Stimulated activated CD8-positive, alpha-beta memory T cell treated with anti-CD3 and anti-CD28 coated beads, Interleukin-4, amount 100 ng/mL, for 24 hours (primary cell): ENCODE data around the gene PEX14.
"Not testable (repeated sequence)": the region's sequence is repeated elsewhere in the genome, so short reads cannot be mapped to it uniquely, and the experiment has no call there.

Experiments used
- DNase-seq: peaks from one replicate; pipeline ENCODE4 v3.0.0-alpha.2; 2020; ENCODE audit warnings: low read depth

The PEX14 gene

DNA sequence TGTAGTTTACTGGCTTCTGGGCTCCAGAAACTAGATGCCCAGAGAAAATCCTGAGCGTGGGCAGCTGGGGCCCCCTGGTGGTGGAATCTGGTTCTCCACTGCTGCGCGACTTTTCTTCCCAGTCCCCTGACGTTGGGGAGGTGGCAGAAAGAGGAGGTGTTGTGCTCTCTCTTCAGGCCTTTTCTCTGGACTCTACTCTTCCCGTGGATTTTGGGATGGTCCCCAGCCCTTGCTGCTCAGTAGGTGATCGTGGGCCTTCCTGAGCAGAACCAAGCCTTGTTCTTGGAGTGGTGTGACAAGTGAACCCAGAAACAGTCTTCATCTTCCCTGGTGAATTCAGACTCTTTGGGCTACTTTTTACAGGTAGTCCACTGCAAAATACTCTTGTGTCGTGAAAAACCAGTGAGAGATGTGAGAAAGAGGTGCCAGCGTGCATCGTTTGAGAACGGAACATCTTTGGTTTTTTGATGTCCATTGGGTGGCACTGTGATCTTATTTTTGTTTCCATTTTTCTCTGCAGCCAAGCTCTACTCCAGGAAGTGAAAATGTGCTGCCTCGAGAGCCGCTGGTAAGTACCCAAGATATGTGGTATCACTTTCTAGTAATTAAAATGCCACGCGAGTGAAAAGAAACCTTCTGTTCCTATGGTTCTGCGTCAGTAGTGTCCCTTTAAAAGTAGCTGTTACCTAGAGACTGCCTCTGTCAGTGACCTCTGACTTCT lies 20.2 kb downstream of the PEX14 start:
- peak; percentile 70 for DNase-seq

DNA sequence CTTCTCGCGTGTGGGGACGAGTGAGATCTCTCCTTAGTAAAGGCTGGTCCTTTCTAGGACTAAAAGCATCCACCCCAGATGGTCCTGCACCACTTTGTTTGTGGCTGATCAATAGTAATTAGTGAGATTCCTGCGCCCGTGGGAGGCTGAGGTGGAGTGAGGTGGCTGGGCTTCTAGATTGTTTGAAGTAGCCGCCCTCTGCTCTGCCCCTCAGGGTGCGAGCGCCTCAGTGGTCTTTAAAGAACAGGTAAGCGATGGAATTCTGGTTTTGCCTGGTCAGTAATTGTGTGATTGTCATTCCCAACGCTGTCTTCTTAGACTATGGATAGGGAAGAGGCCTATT lies 20.7 kb downstream of the PEX14 start:
- no peak for DNase-seq

DNA sequence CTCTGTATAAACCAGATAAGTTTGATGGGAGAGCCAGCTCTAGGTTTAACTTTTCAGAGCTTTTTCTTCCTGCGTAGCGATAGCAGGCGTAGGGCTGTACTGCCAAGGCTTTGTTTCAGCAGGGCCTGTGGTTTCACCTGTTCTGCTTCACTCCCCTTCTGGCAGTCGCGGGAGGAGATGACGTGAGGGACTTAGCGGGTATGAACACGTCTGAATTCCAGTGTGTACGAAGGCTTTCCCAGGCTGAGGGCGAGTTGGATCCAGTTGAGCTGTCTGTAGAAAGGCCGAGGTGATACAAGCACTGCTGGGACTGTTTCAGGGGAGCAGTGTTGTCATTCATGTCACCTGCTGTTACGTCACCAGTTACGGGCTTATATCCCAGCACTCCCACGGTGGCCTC lies 21.2 kb downstream of the PEX14 start:
- no peak for DNase-seq

DNA sequence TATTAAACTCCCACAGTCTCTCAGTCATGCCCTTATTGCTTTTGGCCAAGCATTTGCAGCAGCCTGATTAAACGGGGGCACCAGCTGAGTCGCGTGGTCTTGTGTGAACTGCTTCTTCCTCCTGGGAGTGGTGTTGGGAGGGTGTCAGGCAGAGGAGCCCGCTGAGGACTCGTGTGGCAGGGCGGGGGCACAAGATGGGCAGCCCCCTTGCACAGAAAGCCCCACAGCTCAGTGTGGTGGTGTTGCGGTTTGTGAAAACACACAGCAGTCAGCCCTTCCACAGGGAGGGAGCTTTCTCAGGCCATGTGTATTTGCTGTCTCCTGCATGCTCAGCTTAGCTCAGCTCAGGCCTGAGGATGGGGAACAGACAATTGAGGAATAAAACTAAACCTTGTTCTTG lies 22.4 kb downstream of the PEX14 start:
- DNase-seq = no peak

DNA sequence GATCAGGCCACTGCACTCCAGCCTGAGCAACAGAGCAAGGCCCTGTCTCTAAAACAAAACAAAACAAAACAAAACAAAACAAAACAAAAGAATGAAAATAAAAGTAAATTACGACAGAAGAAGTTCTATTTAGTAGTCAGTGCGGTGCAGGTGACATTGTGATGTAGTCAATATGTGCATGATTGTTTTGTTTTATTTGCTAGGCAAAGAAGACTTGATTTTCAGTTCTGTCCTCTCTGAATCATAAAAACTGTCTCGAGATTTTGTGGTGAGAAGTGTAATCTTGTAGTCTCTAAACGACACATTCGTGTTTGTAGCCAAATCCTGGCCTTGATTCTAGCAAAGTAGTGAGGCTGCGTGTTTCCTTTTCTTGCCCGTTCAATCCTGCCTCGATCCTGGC lies 23.5 kb downstream of the PEX14 start:
- no peak for DNase-seq

DNA sequence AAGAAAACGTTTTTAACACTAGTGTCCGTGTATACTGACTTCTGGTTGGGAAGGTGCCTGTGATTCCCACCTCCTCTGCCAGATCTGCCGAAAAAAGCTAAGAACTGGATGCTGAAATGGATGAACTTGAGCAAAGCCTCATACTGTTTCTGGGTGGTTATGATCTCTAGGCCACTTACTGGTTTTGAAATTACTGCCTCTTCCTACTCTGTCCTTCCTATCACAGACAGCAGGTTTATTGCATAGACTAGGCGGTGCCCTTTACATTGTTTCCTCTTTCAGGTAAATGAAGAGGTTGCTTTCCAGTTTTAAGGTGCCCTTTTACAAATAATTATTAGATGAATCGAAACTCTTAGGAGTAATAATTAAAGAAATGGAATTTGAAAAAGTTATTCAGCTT lies 27.5 kb downstream of the PEX14 start:
- no peak for DNase-seq

DNA sequence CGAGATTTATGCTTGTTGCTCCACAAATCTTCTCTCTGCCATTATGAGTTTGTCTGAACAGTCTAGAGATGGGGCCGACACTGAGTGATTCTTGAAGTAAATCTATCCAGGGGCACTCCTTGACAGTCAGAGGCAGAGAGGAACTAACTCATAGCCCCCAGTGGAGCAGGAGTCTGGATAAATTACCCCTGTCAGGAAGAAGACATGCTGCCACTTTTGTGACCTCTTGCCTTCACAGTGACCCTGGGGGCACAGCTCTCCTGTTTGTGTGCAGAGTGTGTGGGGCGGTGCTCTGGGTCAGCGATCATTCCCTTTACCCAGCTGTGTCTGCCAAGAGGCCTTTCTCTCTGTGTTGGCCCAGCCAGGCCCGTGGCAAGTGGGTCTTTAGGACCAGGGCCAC lies 29.5 kb downstream of the PEX14 start:
- DNase-seq = no peak

DNA sequence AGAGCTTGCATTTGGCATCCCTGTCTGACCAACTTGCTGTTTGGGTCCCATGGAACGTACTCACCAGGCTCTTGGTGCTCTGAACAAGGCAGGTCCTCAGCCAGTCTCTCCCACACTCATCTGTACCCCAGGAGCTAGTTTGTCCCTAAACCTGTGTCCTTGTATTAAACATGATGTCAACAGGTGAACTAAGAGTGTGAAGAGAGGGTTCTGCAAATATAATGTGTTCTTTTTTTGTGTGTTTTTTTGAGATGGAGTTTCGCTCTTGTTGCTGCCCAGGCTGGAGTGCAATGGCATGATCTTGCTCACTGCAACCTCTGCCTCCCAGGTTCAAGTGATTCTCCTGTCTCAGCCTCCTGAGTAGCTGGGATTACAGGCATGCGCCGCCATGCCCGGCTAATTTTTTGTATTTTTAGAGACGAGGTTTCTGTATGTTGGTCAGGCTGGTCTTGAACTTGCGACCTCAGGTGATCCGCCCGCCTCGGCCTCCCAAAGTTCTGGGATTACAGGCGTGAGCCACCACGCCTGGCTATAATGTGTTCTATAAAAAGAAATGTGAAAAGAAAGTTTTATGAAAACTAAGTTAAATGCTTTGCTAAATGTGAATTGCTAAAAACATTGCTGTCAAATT lies 31.4 kb downstream of the PEX14 start:
- not testable (repeated sequence) for DNase-seq

DNA sequence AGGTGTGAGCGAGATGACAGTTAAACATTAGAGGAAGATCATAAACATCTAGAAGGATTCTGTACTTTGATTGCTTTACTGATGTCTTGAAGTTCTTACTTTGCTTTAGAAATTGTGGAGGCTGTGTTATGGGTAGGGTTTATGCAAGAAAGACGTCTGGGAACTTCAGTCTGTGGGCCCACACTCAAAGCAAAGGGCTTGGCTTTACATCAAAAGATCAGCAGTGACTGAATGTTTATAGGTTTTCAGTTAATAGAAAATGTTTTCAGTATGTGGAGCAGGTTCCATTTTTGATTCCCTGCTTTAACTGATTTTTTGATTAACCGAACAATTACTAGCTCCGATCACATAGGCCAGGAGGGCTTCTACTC lies 31.9 kb downstream of the PEX14 start:
- no peak for DNase-seq

DNA sequence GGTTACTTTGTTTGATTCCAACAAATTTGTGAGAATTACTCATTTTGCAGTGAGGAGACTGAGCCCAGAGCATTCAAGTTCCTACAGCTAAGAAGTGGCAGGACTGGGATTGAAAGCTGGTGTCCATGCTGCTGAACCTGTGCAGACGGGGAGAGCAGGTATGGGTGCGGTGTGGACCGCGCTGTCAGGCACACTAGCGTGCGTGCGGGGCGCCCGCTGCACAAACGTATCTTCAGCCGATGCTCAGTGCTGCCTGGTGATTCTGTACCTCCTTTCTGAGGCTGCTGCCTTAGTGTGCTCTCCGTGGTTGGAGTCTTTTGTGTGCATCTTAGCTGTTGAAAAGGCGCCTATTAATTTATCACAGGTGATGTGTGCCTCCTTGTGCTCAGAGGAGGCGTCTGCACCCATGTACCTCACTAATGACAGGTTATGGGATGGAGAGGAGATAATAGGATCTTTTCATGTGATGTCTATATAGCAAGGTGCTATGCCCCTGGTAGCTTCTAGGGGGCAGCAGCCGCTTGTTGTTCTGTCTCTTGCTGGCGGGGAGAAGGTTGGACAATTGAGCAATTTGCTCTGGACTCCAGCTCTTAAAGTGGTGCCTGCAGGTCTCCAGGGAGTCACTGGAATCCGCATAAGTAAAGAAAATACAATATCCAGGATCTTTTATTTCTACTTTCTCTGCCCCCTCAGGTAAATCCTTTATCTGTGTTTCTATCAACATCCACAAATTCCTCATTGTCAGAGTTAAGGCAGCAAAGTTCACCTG lies 32.5 kb downstream of the PEX14 start:
- peak; percentile 22 for DNase-seq

DNA sequence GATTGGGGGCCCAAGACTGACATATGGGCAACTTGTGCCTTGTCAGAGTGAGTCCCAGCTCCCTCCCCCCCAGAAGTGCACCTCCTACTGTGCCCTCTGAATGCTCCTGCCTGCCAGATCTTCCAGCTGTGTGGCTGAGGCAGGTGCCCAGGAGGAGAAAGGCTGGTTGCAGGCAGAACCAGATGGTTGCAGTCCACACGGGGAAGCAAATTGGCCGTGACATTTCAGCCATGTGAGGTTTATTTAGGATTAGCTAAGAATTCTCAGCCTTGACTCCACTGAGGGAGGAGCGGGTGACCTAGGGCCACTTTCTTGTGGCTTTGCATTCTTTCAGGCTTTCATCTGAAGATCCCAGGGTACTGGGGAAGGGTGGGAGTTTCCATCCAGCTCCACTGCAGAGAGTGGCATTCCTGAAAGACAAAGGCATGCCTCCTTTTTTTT lies 33.8 kb downstream of the PEX14 start:
- no peak for DNase-seq

DNA sequence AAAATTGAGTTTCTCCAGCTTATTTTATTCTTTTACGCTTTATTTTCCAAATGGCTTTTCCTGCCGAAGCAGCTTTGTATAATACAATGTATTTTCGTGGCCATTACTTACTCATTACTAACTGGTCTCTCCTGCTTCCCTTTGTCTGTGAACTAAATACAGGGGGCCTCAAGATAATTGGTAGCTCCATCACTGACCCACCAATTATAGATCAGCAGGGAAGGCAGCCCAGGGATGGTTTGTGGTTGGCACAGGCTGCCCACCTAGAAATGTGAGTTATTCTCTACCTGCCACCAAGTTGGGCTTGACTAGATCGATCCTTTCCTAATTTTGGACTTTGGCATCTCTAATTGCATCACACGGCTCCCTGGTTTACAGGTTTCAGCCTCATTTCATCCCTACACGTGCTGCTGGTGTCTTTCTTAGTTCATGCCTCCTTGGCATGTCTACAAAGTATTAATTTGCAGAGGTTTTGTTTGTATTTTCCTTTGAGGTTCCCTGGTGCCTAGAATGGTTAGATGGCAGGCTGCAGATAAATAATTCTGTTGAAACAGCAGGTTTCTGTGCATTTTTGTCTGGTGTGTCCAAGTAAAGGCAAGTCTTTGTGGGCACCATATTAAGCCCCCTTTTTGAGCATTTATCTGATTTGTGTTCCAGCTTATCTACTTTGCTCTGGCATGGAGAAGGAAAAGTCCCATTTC lies 35.2 kb downstream of the PEX14 start:
- DNase-seq = no peak

DNA sequence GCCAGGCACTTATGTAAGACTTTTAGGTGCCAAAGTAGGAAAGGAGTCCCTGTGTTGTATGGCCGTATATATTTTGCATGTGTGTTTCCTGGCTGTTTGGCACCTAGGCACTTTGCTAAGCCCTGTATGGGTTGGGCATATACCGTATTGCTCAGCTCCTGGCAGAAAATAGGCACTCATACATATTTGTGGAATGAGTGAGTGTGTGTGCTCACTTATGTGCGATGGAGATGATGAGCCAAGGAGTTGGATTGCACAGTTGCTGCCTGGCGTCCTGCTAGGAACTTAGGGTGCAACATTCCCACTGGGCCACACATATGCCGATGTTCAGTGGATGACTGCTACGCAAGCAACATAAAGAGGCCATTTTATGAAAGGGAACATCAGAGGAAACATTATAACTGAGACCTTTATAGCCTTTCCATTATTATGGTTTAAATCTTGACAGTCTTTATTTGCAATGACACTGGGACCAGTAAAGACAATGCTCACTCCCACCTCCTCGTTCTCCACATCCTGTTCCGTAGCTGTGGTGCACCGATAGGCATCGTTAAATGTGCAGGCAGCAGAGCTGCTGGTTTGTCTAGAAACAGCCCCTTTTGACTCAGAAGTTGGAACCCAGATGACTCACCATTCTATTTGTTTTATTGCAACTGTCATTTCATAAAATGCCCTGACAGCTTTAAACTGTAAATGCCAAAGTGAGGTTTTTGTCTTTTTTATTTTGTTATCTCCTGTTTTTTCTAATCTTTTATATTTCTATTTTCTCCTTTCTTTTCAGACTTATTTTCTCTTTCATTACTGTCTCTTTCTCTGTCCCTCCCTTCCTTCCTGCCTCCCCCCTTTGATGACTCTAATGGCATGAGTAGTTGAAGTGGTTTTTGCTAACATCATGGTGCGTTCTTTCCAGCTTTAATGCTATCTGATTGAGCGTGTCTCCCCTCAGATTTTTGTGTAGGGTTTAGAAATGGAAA lies 36.1 kb downstream of the PEX14 start:
- peak; percentile 63 for DNase-seq

DNA sequence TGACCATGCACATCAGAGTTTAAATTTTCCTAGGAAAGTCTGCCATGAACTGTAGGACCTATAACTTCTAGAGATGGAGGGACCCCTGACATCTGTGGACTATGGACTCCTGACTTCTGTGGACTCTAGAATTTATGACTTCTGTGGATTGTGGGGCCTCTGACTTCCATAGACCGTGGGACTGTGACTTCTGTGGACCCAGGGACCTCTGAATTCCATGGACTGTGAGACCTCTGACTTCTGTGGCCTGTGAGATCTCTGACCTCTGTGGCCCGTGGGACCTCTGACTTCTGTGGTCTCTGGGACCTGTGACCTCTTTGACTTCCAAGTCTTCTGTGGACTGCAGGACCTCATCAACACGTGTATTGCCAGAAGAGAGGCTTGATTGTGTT lies 36.7 kb downstream of the PEX14 start:
- DNase-seq = no peak

DNA sequence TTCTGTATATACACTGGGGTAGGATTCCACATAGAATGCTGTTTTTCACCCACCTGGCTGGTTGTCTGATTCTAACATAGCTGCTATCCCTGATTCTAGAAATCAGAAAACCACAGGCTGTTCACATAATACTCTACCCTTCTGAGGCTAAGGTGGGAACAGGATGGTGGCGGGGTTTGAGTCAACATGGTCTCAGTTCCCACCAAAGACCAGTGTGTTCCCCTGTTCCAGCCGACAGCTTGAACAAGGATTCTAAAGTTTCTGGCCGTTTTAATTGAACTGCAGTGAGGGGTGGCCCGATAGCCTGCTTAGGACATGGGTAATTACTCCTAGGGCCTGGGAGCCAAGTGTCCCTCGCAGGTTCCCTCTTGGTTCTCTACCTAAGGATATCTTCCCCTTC lies 38.4 kb downstream of the PEX14 start:
- DNase-seq = no peak

DNA sequence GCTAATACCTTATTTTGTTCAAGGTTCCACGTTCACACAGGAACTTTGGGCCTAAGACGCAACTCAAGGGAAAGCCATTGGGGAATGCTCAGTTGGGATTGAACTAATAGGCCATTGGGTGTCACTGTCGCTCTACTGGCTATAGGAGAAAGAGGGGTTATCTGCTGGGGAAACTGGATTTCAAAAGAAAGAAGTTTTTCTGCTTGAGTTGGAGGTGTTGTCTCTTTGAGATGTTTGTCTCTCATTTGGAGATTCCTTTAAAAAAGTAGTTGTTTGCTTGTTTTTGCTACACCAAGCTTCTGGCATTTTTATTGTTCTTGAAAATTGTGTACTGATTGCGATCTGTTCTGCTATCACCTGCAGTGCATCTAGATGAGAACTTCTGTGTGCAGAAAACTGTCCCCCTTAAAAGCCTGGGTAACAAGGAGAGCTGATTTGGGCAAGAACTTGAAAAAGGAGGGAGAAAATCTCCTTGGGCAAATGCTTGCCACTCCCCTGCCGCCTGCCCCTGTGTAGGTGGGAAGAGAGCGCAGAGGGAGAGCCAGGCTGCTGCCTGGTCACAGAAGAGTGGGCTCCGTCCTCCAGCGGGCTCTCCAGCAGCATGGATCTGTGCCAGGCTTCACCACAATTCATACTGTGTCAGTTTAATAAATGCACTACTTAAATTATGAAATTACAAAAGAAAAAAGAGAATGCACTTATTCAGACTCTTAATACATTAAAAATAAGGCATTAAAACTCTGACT lies 39.9 kb downstream of the PEX14 start:
- no peak for DNase-seq

DNA sequence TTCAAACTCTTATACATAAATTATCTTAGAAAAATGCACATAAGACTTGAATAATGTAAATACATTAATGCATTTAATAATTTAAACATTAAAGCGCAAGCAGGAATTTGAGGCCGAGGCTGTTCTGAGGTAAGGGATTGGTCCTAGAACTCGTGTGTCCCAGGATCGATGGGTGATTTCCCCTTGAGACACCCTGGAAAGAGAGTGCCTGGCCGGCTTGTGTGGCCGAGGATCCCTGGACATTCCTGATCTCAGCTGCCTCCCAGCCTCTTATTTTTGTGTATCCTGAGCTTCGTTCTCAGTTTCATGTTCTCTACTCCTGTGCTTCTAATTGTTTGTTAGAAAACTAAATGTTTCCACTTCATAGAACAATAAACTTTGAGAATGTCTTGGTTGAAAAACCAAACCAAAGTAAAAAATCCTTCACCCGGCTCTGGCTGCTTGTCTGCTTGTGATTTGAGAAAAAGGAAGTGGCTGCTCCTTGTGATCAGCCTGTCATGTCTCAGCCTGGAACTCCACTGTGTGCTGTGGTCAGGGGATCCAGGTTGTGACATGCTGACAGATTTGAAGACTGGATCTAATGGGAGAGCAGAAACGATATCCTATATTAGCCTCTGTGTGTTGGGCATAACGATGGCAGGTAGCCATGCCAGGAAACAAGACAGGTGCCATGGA lies 40.7 kb downstream of the PEX14 start:
- no peak for DNase-seq

DNA sequence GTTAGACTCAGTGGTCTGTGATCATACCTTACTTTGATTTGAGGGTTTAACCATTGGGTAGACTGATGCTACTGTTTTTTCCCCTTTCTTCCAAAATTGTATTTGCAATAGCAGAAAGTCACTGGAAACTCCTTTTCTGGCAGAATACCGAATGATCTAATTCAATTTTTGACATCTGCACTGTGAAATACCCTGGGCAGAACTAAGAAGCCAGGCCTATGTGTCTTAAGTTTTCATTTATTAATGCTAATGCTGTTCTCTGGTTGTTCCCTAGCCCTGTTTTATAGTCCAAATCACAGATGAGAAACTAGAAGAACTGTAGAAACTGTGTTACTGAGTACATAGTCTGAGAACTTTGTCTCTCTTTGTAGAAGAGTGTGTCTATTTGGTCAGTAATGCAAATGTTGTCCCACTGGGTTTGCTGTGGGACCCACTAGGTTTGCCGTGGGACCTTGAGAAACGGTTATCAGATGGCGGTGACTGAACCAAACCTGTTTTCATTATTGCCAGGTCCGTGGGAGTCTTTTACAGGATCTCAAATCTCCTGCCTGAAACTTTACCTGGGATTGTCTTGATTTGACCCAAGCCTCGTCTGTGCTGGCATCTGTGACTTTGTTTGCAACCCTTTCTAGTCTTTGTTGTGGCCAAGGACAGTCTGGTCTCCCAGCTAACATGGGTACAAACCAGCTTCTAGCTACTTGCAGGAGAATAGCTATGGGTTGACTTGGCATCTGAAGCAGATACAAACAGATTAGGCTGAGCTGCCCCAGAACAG lies 41.4 kb downstream of the PEX14 start:
- DNase-seq = no peak

DNA sequence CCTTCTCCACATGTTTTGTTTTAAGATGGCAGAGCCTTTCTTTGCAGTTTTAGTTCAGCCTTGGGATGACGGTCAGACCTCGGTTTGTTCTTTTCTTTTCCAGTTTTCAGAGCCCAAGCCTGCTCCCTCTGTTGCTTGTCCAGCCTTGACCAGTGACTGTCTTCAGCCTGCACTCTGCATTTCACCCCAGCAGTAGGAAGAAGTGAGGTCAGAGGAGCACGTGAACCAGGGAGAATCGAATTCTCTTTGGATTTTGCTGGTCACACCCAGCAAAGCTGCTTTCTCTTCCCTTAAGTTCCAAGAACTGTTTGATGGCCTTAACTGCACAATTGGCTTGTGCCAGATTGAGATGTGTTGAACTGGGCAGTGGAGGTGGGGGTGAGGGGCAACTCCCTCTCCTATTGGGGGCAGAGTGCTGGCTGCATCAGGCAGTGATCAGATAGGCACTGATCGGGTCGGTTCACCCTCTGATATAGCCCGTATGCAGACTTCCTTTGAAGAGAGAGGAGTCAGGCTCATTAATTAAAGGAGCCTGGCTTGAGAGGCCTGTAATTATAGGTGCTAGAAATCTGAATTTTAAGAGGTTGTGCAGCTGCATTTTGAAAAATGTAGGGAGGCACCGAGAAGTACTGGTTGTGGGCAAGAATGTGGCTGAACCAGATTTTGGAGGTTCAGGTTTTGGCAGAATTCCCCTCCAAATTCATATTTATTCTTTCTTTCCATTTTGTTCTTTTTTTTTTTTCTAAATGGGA lies 42.4 kb downstream of the PEX14 start:
- DNase-seq = no peak
